ENCODE measurements around the gene DUSP15. TPM values are rescaled to one million over a fixed set of nuclear protein-coding genes. Genes with fewer than 3 reads are reported as not detected.

DUSP15 gene
- total and polyA plus RNA-seq, 2 of the 4 experiments (the other 2 are of a cell fraction): not detected

- no peak overlapping the region for H2BK15ac ChIP-seq (ENCODE audit: low read depth, low read length)
- peaks cover 2% of the 10 kb centered on the region; the same call in 1 of the 2 replicates for H3K9me3 ChIP-seq (ENCODE audit: control insufficient read depth, insufficient read depth, low read length)
- H3K23ac ChIP-seq (ENCODE audit: low read depth, low read length): no peak overlapping the region
- H3K9ac ChIP-seq (ENCODE audit: low read depth, low read length): no peak overlapping the region
- no peak overlapping the region for H4K5ac ChIP-seq (ENCODE audit: low read depth, low read length)
- DNase-seq: no peak
- no peak overlapping the region for H3K4me2 ChIP-seq (ENCODE audit: low read depth, low read length)
- no peaks in the 10 kb centered on the region for H3K4me1 ChIP-seq (ENCODE audit: control insufficient read depth, insufficient read depth, low read length)
- H3K9me1 ChIP-seq (ENCODE audit: insufficient read depth, low read length): no peaks in the 10 kb centered on the region; the same call in 1 of the 2 replicates
- H3K4me3 ChIP-seq (ENCODE audit: insufficient read depth, low read depth, low read length): no peak overlapping the region
- POLR2A ChIA-PET (ENCODE audit: unreplicated experiment): no interaction called here
- H2AFZ ChIP-seq (replicated peaks; ENCODE audit: low read length, poor library complexity): no peak overlapping the region
- H3K27me3 ChIP-seq (ENCODE audit: control insufficient read depth, insufficient read depth, low read length): peaks cover 74% of the 10 kb centered on the region
- no peak overlapping the region for H2BK120ac ChIP-seq (ENCODE audit: low read depth, low read length)
- H3K4ac ChIP-seq (ENCODE audit: low read depth, low read length): no peak overlapping the region
- no peaks in the 10 kb centered on the region for H4K20me1 ChIP-seq (ENCODE audit: insufficient read depth, low read length)
- intact Hi-C loops (cut with micrococcal nuclease): no loop called here
- CTCF ChIA-PET: no interaction called here
- 100% methylated on average over 1 of the region's 12 CpGs; no CpG with 5 or more reads in 1 of the 2 experiments for WGBS, 2 experiments (ENCODE audit: extremely low coverage in 2 of 2, insufficient read length in 1 of 2)
- no peak for ATAC-seq (ENCODE audit: low read depth)
- no peaks in the 10 kb centered on the region for H3K79me1 ChIP-seq (ENCODE audit: low read depth in 1 of 2, low read length in 2 of 2)
- no peak overlapping the region for H3K18ac ChIP-seq (ENCODE audit: low read depth, low read length)
- H2AK9ac ChIP-seq (replicated peaks; ENCODE audit: low read depth, low read length, poor library complexity): no peak overlapping the region
- no peak overlapping the region for H3K14ac ChIP-seq (replicated peaks; ENCODE audit: low read depth, low read length)
- in situ Hi-C loops (cut with MboI; ENCODE audit: low sequenced_read_pairs): no loop called here
- no peak overlapping the region for H3K27ac ChIP-seq (ENCODE audit: insufficient read depth, low read length)
- no peak for TF ChIP-seq USF2 (IDR thresholded peaks at IDR 0.05; ENCODE audit: low read depth, low read length)
- no peak for TF ChIP-seq SMC3 (IDR thresholded peaks at IDR 0.05; ENCODE audit: low read depth, low read length)
- no peak for TF ChIP-seq RFX5 (IDR thresholded peaks at IDR 0.05; ENCODE audit: low read depth, low read length)
- no peak for TF ChIP-seq CHD1 (IDR thresholded peaks at IDR 0.05; ENCODE audit: low read depth, low read length)
- TF ChIP-seq RAD21 (IDR thresholded peaks at IDR 0.05; ENCODE audit: low read length): no peak
- no peak for TF ChIP-seq ELK1 (IDR thresholded peaks at IDR 0.05; ENCODE audit: borderline replicate concordance, low read depth, low read length)
- no peak for TF ChIP-seq MAZ (IDR thresholded peaks at IDR 0.05; ENCODE audit: borderline replicate concordance, low read depth, low read length)
- TF ChIP-seq MXI1 (IDR thresholded peaks at IDR 0.05; ENCODE audit: borderline replicate concordance, low read depth, low read length): no peak
- H2AK5ac ChIP-seq (ENCODE audit: low read depth, low read length): no peak overlapping the region
- dilution Hi-C loops (cut with HindIII; ENCODE audit: low sequenced_read_pairs, unreplicated experiment): no loop called here
- no TSS peak for BruUV-seq (replicated peaks)
- no peak overlapping the region for H3K56ac ChIP-seq (ENCODE audit: extremely low read depth, insufficient read depth, low read length)
- no peak overlapping the region for H4K91ac ChIP-seq (ENCODE audit: insufficient read depth, low read depth, low read length)
- H3K36me3 ChIP-seq (ENCODE audit: control insufficient read depth, insufficient read depth, low read length): no peaks in the 10 kb centered on the region
- no peak overlapping the region for H2BK20ac ChIP-seq (ENCODE audit: low read depth, low read length)
- no peak overlapping the region for H2BK5ac ChIP-seq (ENCODE audit: low read depth, low read length, poor library complexity, severe bottlenecking)
- H4K8ac ChIP-seq (ENCODE audit: low read depth in 2 of 2, low read length in 2 of 2): no peak overlapping the region
Observed at GRCh38 chr20:31868853-31869672, 1.3 kb downstream of the DUSP15 start.
